HG02970 (cell line): Measurements from ENCODE around the gene KIAA1755.
"Not testable (repeated sequence)": the region's sequence is repeated elsewhere in the genome, so short reads cannot be mapped to it uniquely, and the experiment has no call there.

ENCODE experiments used
- ATAC-seq: cut with Tn5 transposase; IDR thresholded peaks from one replicate; pipeline ENCODE4 v1.9.1; 2021; ENCODE audit warnings: mild to moderate bottlenecking, moderate library complexity, moderate number of reproducible peaks; ENCODE audit not compliant: unreplicated experiment, low FRiP score

KIAA1755 gene

DNA sequence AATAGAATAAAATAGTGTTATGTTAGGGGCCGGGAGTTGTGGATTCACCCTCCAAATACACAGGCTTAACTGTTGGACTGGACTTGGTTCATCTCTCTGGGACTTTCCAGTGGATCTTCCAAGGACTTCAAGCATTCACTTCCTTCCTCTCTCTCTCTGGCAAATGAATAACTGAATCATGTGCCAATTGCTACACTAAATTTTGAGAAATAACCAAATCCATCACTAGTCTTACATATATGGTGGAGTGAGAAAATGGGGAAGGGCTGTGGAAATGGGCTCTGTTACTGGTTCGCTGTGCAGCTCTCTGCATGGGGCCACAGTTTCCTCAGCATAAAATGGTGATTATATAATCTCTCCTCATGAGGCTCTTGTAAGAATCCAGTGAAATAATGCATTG lies 6.8 kb upstream of the KIAA1755 start:
- no peak for ATAC-seq

DNA sequence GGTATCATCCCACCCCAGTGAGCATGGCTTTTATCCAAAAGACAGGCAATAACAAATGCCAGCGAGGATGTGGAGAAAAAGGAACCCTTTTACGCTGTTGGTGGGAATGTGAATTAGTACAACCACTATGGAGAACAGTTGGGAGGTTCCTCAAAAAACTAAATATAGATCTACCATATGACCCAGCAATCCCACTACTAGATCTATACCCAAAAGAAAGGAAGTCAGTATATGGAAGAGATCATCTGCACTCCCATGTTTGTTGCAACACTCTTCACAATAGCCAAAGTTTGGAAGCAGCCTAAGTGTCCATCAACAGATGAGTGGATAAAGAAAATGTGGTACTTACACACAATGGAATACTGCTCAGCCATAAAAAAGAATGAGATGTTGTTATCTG lies 5.9 kb upstream of the KIAA1755 start:
- no peak for ATAC-seq

DNA sequence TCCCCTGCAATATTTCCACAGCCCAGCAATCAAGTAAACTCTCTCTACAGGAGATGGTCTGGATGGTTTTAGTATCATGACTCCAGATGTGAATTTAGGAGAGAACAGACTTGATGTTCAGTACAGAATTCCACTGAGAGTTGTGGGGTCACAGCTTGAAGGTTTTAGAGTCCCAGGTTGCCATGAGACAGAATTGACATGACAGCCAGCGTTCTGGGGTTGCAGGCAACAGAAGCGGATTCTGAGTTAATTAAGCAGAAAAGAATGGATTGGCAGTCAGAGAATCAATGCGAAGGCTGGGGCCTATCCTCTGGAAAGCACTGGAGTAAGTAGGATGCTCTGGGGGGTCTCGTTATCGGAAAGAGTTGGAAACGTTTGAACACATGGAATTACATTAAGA lies 2.4 kb upstream of the KIAA1755 start:
- ATAC-seq: no peak

DNA sequence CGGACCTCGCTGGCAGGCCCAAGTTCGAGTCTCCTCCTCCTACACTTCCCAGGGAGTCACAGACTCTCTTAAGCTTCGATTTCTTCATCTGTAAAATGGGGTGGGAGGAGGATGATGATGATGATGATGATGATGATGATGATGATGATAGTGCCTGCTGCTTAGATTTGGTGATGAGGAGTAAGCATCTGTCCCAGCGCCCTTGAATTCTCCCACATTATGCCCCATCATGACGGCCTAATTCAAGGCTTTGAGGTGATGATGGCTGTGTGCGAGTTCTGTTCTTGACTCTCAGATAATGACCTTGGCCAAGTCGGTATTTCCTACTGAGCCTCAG lies 487 bp upstream of the KIAA1755 start:
- no peak for ATAC-seq

DNA sequence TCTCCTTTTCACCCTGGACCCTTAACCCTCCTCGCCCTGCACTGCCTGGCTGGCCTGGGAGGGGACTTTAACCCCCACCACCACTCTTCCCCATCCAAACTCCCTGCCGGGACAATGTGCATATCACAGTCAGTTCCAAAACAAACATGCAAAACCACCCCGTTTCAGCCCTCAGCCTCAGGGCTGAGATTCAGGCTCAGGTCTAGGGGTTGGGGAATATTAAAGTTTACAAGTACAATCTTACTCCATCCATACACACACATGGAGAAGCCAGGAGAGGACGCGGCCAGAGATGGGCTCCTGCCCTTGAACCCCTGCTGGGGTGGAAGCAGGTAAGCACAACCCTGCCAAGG lies 534 bp downstream of the KIAA1755 start:
- ATAC-seq: no peak

DNA sequence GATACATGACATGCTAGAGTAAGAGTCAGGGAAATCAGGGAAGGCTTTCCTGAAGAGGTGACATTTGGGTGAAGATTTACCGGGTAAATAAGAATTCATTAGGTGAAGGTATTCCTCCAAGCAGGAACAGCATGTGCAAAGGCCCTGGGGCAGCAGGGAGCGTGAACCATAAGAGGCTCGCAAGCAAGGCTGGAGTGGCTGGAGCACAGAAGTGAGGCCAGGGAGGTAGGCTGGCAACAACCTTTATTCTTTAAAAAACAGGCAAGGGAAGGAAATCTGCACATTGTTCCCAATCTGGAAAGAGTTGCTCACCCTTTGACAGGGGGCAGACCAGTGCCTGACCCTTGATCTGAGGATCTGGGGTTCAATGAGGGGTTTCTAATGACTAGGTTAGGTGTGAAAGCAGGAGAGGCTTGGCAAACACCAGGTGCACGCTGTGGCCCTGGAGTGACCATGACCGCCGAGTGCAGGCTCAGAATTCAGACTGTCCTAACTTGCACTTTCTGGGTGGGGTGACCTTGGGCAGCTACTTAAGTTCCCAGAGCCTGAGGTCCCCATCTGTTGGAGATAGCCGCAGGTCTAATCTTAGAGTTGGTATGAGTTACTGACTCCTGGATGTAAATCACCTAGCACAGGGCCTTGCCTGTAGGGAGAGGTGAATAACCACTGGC lies 1.9 kb downstream of the KIAA1755 start:
- ATAC-seq: no peak

DNA sequence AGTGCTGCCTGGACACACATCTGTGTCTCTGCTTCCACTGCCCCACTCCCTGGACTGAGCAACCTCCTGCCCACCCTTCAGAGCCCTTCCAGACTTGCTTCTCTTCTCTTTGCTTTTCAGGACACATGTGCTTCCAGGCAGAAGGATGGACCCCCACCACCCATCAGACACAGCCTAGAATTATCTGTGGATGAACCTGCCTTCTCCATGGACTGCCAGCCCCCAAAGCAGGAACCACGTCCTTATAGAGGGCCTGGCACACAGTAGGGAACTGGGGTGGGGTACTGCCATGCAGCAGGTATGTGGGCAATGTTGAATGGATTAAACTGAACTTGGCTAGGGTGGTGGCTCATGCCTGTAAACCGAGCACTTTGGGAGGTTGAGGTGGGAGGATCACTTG lies 3.6 kb downstream of the KIAA1755 start:
- no peak for ATAC-seq

DNA sequence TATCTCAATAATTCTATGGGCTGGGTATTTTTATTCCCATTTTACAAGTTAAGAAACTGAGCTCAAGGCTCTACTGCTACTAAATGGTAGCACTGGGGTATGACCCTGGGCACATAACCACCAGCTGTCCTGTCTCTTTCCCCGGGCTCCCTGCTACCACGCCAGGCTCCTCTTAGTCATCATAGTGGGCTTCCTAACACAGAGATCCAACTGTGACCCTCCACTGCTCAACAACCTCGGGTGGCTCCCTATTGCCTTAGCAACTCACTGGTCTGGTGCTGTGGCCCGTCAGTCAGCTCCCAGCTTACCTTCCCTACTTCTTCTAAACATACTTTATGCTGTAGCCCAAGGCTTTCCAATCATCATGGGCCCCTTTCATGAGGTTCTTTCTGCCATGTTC lies 4.5 kb downstream of the KIAA1755 start:
- ATAC-seq: no peak

DNA sequence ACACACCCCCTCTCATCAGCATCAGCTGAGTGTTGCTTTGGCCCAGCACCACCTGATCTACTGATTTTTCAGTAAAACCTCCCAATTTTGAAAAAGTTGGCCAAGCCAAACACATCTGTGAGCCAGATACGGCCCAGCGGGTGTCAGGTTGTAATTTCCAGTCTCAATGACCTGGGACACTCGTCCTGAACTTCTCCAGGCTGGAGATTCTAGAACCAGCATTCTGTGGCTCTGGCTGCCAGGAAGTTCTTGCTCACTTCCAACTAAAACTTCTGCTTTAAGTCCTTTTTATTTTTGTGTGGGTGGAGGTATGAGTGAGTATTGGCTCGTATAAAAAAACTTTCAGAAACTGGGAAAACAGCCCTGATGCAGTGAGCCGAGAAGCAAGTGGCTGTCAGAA lies 5.1 kb downstream of the KIAA1755 start:
- no peak for ATAC-seq

DNA sequence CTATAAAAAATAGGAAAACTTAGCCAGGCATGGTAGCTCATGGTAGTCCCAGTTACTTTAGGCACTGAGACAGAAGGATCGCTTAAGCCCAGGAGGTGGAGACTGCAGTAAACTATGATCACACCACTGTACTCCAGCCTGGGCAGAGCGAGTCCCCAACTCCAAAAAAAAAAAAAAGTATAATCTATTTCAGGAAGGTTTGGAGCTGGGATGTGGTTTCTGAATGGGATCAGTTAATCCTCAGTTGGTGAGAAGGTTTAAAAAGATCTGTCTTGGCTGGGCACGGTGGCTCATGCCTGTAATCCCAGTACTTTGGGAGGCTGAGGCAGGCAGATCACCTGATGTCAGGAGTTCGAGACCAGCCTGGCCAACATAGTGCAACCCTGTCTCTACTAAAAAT lies 5.9 kb downstream of the KIAA1755 start:
- not testable (repeated sequence) for ATAC-seq

DNA sequence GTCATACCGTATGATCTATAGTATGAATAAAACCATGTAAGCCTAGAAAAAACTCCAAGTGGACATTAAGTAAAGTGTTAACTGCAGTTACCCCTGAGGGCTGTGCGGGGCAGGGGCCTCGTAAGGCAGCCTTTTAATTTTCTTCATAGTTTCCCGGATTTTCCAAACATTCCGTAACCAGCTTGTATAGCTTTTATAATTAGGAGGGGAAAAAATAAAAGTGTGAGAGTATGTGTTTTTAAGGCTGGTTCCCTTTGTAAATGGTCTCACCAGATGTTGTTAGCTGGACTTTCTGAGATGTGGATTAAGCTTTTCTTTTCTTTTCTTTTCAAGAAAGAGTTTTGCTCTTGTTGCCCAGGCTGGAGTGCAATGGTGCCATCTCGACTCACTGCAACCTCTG lies 7.0 kb downstream of the KIAA1755 start:
- no peak for ATAC-seq

DNA sequence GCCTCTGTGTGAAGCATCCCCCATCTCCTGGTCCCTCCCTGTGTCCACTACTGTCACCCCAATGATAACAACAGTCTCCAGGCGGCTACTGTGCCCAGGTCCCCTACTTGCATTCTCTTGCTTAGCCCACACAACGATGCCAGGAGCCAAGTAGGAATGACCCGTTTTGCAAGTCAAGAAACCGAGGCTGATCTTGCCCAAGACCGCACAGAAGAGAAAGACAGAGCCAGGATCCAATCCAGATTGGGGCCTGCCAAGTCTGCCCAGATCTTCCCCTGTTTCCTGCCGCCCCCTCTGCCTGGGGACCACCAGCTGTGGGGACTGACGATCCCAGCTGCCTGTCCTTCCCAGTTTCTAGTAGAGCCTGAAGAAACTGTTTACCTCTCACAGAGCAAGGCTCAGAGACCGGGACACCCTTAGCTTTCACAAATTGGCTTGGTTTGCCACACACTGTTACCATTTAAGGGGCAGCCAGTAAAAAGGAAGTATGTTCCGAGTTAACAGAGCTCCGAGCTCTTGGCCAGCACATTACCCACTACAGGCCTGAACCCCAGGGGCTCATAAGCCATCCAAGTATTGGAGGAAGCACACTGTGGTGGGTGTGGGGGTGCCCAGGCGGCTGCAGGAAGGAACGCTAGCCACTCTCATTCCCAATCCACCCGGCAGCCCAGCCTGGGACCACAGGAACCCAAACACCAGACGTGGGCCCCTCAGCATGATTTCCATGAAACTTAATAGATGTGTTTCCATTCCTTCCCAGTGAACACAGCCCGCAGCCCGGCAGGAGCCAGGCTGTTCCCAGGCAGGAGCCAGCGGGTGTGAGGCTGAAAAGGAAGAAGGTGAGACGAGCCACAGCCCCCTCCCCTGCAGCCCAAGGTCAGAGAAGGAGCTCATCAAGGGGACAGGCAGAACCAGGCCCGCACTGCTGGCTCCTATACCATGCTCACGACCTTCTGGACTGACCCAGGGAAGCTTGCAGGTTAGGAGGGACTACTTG lies 7.9 kb downstream of the KIAA1755 start:
- ATAC-seq: no peak

DNA sequence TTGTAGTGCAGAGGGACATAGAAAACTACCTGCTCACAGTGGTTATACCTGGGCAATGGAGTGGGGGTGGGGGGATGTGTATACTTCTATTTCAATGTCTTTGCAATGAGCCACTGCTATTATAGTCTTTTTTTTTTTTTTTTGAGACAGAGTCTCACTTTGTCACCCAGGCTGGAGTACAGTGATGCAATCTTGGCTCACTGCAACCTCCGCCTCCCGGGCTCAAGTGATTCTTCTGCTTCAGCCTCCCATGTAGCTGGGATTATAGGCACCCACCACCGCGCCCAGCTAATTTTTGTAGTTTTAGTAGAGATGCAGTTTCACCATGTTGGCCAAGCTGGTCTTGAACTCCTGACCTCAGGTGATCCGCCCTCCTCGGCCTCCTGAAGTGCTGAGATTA lies 9.1 kb downstream of the KIAA1755 start:
- ATAC-seq: not testable (repeated sequence)

DNA sequence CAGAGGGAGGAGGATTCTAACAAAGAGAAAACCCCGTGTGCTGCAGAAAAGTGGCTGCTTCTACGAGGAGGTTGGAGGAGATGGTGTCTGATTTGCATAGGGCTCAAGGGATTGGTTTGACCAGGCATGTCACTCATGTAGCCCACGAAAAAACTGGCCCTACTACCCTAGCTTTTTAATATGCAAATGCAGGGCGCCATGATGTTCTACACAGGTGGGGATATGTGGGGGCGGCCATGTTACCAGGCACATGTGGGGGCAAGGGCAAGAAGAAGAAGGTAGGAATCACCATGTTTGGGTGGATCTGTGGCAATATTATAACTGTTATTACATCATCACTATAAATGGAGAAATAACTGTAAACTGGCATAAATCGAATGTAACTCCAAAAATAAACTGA lies 9.9 kb downstream of the KIAA1755 start:
- no peak for ATAC-seq

DNA sequence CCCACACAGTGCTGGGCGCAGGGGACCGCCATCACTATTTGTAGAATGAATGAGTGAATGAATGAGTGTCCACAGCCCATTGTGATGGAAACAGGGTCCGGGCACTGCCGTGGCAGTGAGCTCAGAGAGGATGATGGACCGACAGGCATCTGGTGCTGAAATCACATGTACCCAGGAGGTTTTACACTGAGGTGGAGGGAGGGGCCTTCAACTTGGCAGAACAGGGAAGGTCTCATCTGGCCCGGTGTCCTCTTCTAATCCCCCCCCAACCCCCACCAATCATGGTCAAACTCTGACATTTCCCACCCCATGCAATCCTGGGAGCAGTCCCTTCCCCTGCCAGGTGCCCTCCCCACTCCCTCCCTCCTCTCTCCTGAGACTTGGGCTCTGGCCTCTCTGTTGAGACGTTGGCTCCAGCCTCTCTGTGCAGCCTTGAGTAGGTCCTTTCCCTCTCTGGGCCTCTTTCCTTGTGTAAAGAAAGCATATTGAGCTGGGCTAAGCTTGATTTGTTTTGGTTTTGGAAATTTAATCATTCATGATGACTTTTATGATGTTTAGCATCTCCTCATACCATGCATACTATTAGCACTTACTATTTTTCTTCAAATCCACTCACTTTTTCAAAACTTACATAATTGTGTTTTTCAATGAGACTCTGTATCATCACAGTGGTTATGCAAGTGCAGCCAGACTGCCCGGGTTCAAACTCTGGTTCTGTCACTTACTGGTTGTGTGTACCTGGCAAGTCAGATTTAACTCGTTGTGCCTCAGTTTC lies 10.8 kb downstream of the KIAA1755 start:
- no peak for ATAC-seq

DNA sequence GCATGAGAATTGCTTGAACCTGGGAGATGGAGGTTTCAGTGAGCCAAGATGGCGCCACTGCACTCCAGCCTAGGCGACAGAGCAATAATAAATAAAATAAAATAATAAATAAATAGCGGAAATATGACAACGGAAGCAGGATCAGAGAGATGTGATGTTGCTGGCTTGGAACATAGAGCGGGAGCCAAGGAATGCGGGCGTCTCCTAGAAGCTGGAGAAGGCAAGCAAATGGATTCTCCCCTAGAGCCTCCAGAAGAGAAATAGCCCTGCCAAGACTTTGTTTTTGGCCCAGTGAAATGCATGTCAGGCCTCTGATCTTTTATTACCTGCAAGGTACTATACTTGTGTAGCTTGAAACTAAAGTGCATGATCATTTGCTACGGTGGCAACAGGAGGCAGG lies 12.4 kb downstream of the KIAA1755 start:
- ATAC-seq: no peak

DNA sequence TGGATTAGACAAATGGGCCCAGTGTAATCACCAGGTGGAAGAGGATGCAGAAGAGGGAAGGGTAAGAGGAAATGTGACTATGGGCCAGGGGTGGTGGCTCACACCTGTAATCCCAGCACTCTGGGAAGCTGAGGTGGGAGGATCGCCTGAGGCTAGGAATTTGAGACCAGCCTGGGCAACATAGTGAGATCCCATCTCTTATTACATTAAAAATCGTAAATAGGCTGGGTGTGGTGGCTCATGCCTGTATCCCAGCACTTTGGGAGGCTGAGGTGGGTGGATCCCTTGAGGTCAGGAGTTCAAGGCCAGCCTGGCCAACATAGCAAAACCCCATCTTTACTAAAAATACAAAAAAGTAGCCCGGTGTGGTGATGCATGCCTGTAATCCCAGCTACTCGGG lies 12.8 kb downstream of the KIAA1755 start:
- ATAC-seq: not testable (repeated sequence)

DNA sequence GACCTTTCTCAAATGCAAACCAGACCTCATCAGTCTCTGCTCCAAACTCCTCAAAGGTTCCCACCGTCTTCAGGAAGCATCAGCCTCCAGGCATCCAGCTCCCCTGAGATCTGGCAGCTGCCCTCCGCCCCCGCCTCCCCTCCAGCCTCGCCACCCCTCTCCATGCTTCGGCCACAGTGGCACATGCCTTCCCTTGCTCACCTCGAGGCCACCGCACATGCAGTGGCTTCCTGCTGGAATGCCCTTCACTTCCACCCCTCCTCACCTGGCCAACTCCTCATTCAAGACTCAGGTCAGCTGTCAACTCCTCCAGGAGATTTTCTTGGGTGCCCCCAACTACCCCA lies 13.4 kb downstream of the KIAA1755 start:
- no peak for ATAC-seq

DNA sequence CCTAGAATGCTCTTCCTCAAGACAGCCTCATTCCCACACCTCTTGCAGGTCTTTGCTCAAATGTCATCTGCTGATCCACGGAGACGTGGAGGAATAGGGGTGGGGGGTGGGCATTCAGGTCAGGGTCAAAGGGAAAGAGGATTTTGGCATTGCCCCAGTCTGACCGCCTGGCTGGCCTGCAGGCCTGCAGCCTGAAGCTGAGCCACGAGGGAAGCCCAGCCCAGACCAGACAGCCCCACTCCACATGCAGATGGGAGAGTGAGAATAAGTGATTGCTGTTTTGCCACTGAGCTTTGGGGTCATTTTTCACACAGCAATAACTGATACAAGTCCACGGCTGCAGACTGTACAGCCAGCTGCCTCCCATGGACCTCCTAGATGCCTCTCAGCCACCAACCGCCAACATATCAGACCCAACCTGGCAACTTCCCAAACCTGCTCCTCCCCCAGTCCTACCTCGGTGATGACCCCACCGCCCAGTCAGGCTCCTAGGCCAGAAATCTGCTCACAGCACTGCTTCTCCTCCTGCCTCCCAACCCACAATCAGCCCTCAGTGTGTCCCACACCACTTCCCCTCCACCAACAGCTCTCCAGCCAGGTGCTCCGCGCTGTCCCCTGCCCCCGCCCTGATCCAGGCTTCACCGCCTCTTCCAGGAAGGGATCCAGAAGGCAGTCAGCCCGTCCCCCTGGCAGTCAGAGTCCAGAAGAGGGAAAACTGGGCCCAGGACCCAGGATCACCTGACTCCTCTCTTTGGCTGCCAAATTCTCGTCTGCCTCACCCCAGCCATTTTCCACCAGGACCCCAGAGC lies 14.0 kb downstream of the KIAA1755 start:
- no peak for ATAC-seq

DNA sequence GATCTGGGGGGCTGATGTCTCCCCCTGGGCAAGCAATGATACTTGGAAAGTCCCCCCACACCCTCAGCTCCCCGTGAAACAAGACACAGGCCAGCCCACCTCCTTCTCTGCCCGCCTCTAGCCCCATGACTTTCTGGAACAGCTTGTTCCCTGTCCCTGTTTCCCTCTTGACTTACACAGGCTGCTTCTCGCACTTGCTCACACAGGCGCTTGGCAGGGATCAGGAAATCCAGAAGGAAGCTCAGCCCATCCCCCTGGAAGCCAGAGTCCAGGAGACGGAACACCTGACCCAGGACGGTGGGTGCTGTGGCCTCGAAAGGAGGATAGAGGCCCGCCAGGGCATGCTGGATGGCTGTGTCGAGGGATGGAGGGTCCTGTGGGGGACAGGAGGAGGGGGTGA lies 14.8 kb downstream of the KIAA1755 start:
- no peak for ATAC-seq

DNA sequence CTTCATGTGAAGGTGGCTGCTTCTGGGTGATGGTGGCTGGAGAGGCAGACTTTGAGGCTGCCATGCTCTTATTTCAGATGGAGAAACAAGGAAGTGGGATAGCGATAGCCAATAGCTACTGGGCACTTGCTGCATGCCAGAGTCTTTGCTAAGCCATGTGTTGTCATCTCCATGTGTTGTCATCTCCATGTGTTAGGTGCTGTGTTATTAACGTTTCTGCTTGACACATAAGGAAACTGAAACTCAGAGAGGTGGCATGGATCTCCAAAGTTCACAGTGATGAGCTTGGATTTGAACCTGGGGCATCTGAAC lies 16.9 kb downstream of the KIAA1755 start:
- no peak for ATAC-seq
